Measurements from ENCODE around the gene HAND2. TPM values are rescaled to one million over a fixed set of nuclear protein-coding genes. Genes with fewer than 3 reads are reported as not detected.

The HAND2 gene
- total RNA-seq, 1 donor from 2014 or later: not detected

DNA sequence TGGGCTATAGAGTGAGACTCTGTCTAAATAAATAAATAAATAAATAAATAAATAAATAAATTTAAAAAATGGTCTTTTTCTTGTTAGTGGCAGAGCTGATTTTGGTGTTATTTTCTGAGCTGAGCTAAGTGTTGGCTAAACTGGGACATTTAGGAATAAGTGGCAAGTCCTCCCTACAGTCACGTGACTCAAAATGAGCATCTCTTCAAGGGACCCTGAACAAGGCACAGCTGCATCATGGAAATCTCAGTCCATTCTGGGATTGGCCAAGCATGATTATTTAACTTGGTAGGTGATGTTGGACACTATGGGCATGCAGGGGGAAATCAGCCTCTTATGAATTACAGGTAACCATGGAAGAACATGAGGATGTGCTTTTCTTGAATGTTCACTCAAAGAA is 42.0 kb downstream of the HAND2 start:
- no peak for DNase-seq (ENCODE audit: low spot score)
- Mint-ChIP-seq H3K27me3 (ENCODE audit: insufficient read depth) (peaks cover 2% of the 10 kb centered on the region), H3K27ac (no peak overlapping the region), H3K4me1 (ENCODE audit: low read depth) (peaks cover 18% of the 10 kb centered on the region), H3K36me3 (ENCODE audit: low read depth) (no peaks in the 10 kb centered on the region), H3K4me3 (no peak overlapping the region), H3K9me3 (no peaks in the 10 kb centered on the region)
- intact Hi-C loops (cut with micrococcal nuclease): no loop called here

DNA sequence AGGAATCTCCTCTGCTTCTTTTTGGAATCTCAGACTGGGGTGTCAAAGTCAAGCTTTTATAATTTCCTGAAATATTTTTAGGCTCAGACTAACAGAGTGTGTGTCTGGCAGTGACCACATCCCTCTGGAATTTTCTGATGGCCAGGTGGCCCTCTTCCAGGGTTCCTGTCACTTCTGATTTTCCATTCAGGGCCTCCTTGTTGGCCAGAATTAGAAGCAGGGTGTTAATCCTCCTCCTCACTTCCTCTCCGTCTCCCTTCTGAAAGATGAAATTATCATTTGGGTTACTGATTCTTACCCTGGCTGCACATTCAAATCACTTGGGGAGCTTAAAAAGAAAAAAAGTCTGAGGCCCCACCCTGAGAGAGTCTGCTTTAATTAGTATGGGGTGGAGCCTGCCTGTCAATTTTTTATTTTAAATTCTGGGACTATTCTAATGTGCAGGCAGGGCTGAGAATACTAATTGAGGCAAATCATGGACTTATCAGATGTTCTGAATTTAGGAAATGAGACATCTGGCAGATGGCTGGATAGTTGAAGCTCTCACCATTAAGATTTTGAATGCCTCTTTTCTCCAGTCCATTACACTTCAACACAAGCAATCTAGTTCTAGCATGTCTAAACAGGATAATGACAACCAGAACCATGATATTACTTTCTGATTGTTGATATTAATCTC is 43.2 kb downstream of the HAND2 start:
- peaks cover 2% of the 10 kb centered on the region for H3K27me3 Mint-ChIP-seq (ENCODE audit: insufficient read depth)

DNA sequence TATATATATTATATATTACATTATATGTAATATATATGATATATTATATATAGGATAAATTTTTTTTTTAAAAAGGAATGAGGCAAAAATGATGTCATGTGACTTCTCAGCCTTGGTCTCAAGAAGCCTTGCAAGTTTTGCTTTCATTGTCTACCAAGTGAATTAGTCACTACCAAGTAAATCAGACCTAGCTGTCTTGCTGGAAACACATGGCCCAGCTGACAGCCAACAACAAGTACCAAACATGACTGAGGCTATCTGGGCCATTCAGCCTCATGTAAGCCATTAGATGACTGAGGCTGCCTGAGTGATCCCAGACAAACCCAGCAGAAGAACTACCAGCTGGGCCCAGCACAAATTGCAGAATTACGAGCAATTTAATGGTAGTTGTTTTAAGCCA is 44.9 kb downstream of the HAND2 start:
- intact Hi-C loops (cut with micrococcal nuclease): loop anchor here (1.0 kb wide), 1 partner anchor 9 kb away; no protein-coding TSS in a partner anchor
- H3K4me3 Mint-ChIP-seq: no peak overlapping the region
- no peak for DNase-seq (ENCODE audit: low spot score)

More for the DNA sequence above, 43.2 kb downstream of the HAND2 start:
- H3K4me3 Mint-ChIP-seq: no peak overlapping the region
- no peak for DNase-seq (ENCODE audit: low spot score)
- peaks cover 8% of the 10 kb centered on the region for H3K4me1 Mint-ChIP-seq (ENCODE audit: low read depth)
- H3K27ac Mint-ChIP-seq: no peak overlapping the region
- no peaks in the 10 kb centered on the region for H3K9me3 Mint-ChIP-seq
- intact Hi-C loops (cut with micrococcal nuclease): no loop called here
- H3K36me3 Mint-ChIP-seq (ENCODE audit: low read depth): no peaks in the 10 kb centered on the region

DNA sequence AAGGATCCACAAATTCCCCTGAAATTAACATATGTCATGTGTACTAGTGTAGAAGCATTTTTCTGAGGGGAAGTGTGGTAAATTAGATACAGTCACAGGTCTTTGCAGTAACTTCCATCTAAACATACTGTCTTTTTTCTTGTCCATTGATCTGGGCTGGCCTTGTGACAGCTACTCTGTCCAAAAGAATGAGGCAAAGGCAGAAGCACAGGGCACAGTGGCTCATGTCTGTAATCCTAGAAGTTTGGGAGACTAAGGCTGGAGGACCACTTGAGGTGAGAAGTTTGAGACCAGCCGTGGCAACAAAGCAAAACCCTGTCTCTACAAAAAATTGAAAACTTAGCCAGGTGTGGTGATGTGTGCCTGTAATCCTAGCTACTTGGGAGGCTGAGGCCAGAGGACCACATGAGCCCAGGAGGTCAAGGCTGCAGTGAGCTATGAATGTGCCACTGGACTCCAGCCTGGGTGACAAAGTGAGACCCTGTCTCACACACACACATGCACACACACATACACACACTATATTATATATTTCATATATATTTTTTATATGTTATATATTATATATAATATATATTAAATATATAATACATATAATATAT is 47.6 kb downstream of the HAND2 start:
- no peak overlapping the region for H3K27ac Mint-ChIP-seq
- H3K36me3 Mint-ChIP-seq (ENCODE audit: low read depth): no peaks in the 10 kb centered on the region
- no peaks in the 10 kb centered on the region for H3K9me3 Mint-ChIP-seq
- H3K4me3 Mint-ChIP-seq: no peak overlapping the region
- intact Hi-C loops (cut with micrococcal nuclease): no loop called here
- no peaks in the 10 kb centered on the region for H3K4me1 Mint-ChIP-seq (ENCODE audit: low read depth)
- H3K27me3 Mint-ChIP-seq (ENCODE audit: insufficient read depth): no peaks in the 10 kb centered on the region
- no peak for DNase-seq (ENCODE audit: low spot score)

More for the DNA sequence above, 44.9 kb downstream of the HAND2 start:
- H3K27me3 Mint-ChIP-seq (ENCODE audit: insufficient read depth): no peaks in the 10 kb centered on the region
- no peaks in the 10 kb centered on the region for H3K9me3 Mint-ChIP-seq
- no peaks in the 10 kb centered on the region for H3K36me3 Mint-ChIP-seq (ENCODE audit: low read depth)
- H3K4me1 Mint-ChIP-seq (ENCODE audit: low read depth): no peaks in the 10 kb centered on the region
- no peak overlapping the region for H3K27ac Mint-ChIP-seq

DNA sequence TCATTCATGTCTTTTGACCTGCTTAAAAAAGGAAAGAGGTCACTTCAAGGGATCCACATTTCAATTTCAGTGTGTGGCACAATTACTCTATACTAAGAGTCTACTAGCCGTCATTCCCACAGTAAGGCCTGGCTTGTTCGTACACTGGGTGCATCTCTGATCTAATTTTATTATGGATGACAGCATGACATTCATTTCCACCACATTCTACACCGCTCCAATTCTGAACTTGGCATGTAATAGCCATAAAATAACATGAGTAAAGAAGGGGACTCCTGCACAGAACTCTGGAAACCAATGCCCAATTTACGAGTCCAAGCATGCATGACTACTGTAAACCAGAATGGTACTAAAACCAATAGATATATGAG is 51.1 kb downstream of the HAND2 start:
- H3K36me3 Mint-ChIP-seq (ENCODE audit: low read depth): no peaks in the 10 kb centered on the region
- DNase-seq (ENCODE audit: low spot score): no peak
- H3K27me3 Mint-ChIP-seq (ENCODE audit: insufficient read depth): peaks cover 2% of the 10 kb centered on the region
- H3K27ac Mint-ChIP-seq: no peak overlapping the region
- no peak overlapping the region for H3K4me3 Mint-ChIP-seq
- no peaks in the 10 kb centered on the region for H3K4me1 Mint-ChIP-seq (ENCODE audit: low read depth)
- H3K9me3 Mint-ChIP-seq: no peaks in the 10 kb centered on the region
- intact Hi-C loops (cut with micrococcal nuclease): no loop called here

DNA sequence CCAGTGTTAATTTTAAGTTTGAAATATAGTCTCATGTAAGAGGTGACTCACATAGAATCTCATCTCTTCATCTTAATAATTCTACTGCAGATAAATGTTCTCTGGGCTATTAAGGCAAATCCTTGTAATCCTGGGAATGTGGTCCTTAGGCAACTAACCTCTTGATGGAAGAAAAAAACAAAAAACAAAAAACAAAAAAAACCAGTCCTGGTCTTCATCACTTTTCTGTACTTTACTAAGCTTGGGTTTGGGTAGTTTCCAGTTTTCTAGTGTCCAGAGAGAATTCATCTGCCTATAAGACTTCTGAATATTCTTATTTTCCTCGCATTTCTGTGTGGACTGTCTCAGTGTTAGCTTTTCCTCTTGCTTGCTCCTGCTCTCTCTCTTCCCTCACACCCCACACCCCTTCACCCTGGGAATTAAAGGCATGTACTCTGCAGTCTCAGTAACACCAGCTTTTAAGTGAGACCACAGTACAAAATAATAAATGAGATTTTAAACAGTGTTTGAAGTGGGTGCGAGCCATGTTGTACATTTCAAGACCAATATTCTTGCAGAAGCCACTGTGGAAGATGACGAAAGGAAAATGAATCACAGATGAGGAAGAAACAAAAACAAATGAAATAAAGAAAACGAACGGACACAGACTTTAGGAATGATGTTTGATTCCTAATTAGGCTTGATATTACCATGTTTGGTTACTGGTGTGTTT is 51.7 kb downstream of the HAND2 start:
- Mint-ChIP-seq H3K27ac (no peak overlapping the region), H3K9me3 (no peaks in the 10 kb centered on the region), H3K4me1 (ENCODE audit: low read depth) (no peaks in the 10 kb centered on the region), H3K27me3 (ENCODE audit: insufficient read depth) (peaks cover 2% of the 10 kb centered on the region), H3K4me3 (no peak overlapping the region), H3K36me3 (ENCODE audit: low read depth) (no peaks in the 10 kb centered on the region)
- no peak for DNase-seq (ENCODE audit: low spot score)
- intact Hi-C loops (cut with micrococcal nuclease): no loop called here

DNA sequence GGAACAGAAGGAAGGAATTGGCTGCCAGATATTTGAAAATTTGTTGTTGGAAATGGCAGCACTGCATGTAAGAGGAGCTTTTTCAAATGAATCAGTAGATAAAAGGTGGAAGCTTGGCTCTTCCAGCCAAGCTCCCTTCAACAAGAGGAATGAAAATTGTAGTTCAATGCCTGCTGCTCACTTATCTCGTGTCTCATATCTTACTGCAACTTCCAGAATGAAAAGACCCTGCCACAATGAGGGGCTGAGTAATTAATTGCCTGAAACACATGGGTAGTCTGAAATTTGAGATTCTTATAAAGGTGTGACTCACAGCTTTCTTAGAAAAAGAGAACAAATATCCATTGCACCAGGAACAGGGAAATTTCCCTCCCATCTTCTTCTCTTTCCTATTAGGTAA is 53.0 kb downstream of the HAND2 start:
- peaks cover 7% of the 10 kb centered on the region for H3K27me3 Mint-ChIP-seq (ENCODE audit: insufficient read depth)
- H3K9me3 Mint-ChIP-seq: no peaks in the 10 kb centered on the region
- no peak overlapping the region for H3K4me3 Mint-ChIP-seq
- H3K36me3 Mint-ChIP-seq (ENCODE audit: low read depth): no peaks in the 10 kb centered on the region
- H3K27ac Mint-ChIP-seq: no peak overlapping the region
- DNase-seq (ENCODE audit: low spot score): no peak
- no peaks in the 10 kb centered on the region for H3K4me1 Mint-ChIP-seq (ENCODE audit: low read depth)
- intact Hi-C loops (cut with micrococcal nuclease): no loop called here

Other genes with a start within 250 kb of the HAND2 start
- 274 and 292 TPM in 2 replicates for gene HMGB2, start 195.9 kb downstream of the HAND2 start, total RNA-seq
- gene SAP30, start 159.3 kb downstream of the HAND2 start, total RNA-seq: 29.3 and 30.9 TPM in 2 replicates
- gene SCRG1, start 131.1 kb downstream of the HAND2 start, total RNA-seq: not detected in 2 replicates